GM12801 (cell line): ENCODE results near the gene PCDH9.

ENCODE experiments used
- TF ChIP-seq, protein P1 (sequence below): IDR thresholded peaks from one replicate; pipeline ENCODE4 v1.5.1; 2011; ENCODE audit warnings: control low read depth; ENCODE audit not compliant: insufficient read length; ENCODE audit errors: extremely low read depth

PCDH9 gene

DNA sequence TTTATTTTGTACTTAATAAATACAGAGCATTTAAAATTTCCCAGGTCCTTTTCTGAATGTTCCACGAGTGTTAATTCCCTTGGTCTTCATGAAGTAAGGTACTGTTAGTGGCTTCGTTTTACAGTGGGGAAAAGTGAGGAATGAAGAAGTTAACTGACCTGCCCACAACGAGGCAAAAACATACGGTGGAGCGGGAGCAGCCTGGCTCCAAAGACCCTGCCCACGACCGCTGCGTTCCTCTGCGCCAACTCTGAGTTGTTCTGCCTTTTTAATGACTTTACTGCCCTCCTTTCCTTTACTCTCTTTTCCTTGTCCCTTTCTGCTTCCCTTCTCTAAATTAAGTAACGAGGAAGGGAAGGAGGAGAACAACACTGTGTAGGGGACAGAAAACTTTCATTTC is 392.9 kb downstream of the PCDH9 start:
- TF ChIP-seq, protein P1, sequence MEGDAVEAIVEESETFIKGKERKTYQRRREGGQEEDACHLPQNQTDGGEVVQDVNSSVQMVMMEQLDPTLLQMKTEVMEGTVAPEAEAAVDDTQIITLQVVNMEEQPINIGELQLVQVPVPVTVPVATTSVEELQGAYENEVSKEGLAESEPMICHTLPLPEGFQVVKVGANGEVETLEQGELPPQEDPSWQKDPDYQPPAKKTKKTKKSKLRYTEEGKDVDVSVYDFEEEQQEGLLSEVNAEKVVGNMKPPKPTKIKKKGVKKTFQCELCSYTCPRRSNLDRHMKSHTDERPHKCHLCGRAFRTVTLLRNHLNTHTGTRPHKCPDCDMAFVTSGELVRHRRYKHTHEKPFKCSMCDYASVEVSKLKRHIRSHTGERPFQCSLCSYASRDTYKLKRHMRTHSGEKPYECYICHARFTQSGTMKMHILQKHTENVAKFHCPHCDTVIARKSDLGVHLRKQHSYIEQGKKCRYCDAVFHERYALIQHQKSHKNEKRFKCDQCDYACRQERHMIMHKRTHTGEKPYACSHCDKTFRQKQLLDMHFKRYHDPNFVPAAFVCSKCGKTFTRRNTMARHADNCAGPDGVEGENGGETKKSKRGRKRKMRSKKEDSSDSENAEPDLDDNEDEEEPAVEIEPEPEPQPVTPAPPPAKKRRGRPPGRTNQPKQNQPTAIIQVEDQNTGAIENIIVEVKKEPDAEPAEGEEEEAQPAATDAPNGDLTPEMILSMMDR: no peak

DNA sequence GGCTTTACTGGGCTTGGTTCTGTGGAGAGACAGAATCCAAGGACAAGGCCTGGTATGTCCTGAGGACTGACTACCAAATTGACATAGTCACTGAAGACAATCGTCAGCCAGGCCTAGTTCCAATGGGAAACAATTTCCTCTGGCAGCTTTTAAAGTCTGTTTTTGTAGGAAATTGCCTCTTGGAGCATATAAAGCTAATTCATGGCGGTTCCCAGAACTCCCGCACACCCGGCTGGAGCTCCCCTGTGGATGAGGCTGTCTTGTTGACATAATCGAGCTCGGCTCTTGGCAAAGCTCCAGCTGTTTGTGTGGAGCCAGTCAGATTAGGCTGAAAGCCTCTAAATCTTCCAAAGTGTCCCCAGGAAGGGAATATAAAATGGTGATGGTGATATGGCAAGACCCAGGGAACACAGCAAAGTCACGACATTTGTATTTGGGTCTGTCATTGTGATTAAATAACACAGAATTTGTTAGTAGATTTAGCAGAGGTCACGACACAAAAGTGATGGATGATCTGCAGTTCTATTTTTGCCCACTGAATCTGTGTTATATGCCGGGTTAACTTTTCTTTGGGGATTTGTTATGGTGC is 395.0 kb downstream of the PCDH9 start:
- TF ChIP-seq, protein P1: no peak

DNA sequence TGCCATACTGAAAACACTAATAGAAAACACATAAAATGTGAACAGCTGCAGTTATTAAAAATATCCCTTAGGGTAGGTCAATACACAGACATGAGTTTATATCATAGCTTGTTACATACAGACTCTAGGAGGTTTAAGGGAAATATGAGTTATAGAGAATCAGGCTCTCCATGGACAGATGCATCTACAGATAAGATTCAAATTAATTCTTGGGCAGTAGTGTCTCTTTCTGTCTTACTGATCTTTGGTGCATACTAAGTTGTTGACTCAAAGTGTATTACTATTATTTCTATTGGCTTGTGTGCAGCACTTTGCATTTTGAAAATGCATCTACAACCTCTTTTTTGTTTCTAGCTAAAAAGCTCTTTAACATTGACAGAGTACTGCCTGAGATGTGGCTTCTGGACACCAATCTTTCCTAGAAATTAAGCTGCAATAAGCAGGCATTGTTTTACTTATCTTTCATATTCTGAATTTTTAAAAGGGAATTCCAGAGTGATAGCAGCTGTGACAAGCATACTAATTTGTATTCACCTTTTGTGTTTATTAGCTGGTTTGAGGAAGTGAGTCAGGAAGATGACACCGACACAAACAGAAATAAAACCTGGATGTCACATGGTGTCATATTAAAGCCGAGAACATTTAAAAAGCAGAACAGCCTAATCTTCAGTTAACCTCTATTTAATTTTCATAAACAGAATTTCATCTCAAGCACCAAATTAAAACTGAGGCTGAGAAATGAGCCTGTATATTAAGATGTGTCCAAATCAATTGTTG is 399.0 kb downstream of the PCDH9 start:
- TF ChIP-seq, protein P1: no peak

DNA sequence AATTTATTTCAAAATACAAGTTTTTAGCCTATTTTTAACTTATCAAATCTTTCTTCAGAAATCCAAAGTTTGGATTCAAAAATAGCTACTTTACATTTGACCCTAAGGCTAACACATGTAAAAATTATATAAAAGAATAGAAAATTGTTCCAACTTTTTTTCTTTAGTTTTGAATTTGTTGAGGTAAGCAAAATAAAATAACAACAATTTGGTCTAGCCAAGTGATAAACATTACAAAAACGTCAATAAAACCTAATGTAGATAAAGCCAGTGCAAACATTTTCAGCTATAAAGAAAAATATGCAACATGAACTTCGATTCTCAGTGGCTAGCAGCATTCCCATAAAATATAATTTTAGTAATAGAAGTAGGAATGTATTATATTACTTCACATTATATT is 400.3 kb downstream of the PCDH9 start:
- TF ChIP-seq, protein P1: no peak

DNA sequence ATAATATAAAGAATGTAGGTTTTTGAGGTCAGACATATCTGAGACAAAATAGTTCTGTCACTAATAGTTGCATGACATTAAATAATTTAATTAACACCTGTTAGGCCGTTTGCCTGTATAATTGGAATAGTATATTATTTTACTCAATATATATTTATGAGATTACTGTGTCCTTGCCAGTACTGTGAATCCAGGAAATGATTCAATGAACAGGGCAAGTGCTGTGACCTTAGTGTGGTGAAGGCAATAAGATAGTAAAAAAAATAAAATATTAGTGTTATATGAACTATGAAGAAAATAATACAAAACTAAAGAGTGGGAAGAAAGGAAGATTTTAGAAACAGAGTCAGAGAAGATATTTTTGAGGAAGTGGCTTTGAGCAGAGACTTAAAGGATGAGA is 403.7 kb downstream of the PCDH9 start:
- TF ChIP-seq, protein P1: no peak

DNA sequence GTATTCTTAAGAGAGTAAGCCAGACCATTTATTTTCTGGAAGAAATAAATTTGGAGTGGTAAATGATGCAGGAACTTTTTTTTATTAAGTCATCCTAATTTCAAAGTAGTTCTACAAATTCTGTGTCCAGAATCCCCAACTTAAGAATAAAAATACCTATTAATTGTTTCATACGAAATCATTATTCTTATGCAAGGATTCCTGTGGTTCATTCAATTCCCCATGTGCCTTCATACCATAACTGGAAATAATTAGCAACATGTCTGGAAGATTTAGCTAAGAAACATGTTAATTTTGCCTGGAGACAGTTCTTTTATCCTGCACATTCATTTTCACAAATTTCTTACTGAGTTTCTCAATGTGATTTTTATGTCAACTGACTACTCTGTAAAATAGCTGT is 408.6 kb downstream of the PCDH9 start:
- TF ChIP-seq, protein P1: no peak

DNA sequence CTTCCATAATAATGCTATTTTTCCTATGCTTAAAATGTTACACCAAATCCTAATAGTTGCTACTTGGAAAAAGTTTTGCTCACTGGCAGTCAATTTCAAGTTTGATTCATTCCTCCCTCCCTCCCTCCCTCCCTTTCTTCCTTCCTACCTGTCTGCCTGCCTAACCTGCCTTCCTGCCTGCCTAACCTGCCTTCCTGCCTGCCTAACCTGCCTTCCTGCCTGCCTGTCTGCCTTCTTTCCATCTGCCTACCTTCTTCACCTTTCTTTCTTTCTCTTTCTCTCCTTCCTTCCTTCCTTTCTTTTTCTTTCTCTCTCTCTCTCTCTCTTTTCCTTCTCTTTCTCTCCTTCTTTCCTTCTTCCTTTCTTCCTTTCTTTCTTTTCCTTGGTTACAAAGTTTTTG is 418.7 kb downstream of the PCDH9 start:
- TF ChIP-seq, protein P1: no peak
